HepG2 (cell line): Measurements from ENCODE around the gene CAPN11. TPM values are rescaled to one million over a fixed set of nuclear protein-coding genes. Genes with fewer than 3 reads are reported as not detected.

Source experiments
- ERF ChIP-seq: IDR thresholded peaks from 2 replicates; pipeline ENCODE4 v1.6.1; 2018; ENCODE audit warnings: missing biosample characterization, missing genetic modification reagents
- FOXO4 ChIP-seq: sonication (generic); formaldehyde crosslinking; conservative IDR thresholded peaks from 2 replicates; pipeline ENCODE4 v1.8.1; 2023; ENCODE audit warnings: missing genetic modification reagents
- FOXP1 ChIP-seq, 2 experiments: fragments of 450-650 bp in 1 of 2; IDR thresholded peaks; 2 replicates each; pipeline ENCODE4 v1.6.1; 2017 to 2018; ENCODE audit warnings: antibody characterized with exemption in 1 of 2
- GTF3A ChIP-seq: sonication (generic); formaldehyde crosslinking; conservative IDR thresholded peaks from 2 replicates; pipeline ENCODE4 v1.4.0; 2020; ENCODE audit warnings: mild to moderate bottlenecking, missing genetic modification reagents
- IRX3 ChIP-seq: sonication (generic); formaldehyde crosslinking; IDR thresholded peaks from 2 replicates; pipeline ENCODE4 v1.8.1; 2023; ENCODE audit warnings: mild to moderate bottlenecking, low read depth, missing genetic modification reagents, borderline replicate concordance
- PATZ1 ChIP-seq: sonication (generic); formaldehyde crosslinking; IDR thresholded peaks from 2 replicates; pipeline ENCODE4 v1.4.0; 2020; ENCODE audit warnings: missing genetic modification reagents
- SP2 ChIP-seq: sonication (generic); formaldehyde crosslinking; IDR thresholded peaks from 2 replicates; pipeline ENCODE4 v1.5.1; 2020; ENCODE audit warnings: mild to moderate bottlenecking, missing genetic modification reagents
- STAT5B ChIP-seq: sonication (generic); formaldehyde crosslinking; IDR thresholded peaks from 2 replicates; pipeline ENCODE4 v1.4.0; 2020; ENCODE audit warnings: missing genetic modification reagents
- TFDP2 ChIP-seq: sonication (generic); formaldehyde crosslinking; IDR thresholded peaks from 2 replicates; pipeline ENCODE4 v1.4.0; 2020; ENCODE audit warnings: missing genetic modification reagents
- THAP11 ChIP-seq: IDR thresholded peaks from 2 replicates; pipeline ENCODE4 v1.6.1; 2016; ENCODE audit warnings: missing biosample characterization, missing genetic modification reagents
- ZNF142 ChIP-seq: sonication (generic); formaldehyde crosslinking; IDR thresholded peaks from 2 replicates; pipeline ENCODE4 v1.4.0; 2020; ENCODE audit warnings: missing genetic modification reagents
- ZNF367 ChIP-seq: sonication (generic); formaldehyde crosslinking; IDR thresholded peaks from 2 replicates; pipeline ENCODE4 v1.4.0; 2020; ENCODE audit warnings: missing genetic modification reagents, borderline replicate concordance
- ZNF414 ChIP-seq: sonication (generic); formaldehyde crosslinking; IDR thresholded peaks from 2 replicates; pipeline ENCODE4 v1.5.0; 2020; ENCODE audit warnings: missing genetic modification reagents
- ZSCAN9 ChIP-seq: IDR thresholded peaks from 2 replicates; pipeline ENCODE4 v1.6.1; 2016; ENCODE audit warnings: borderline replicate concordance
- polyA plus RNA-seq, 8 experiments: library from polyadenylated mRNA; depleted of rRNA in 3 of 8; stranded (reverse) in 7 of 8; unstranded in 1 of 8; fragments of >200 nt; fragmentation: Illumina TruSeq in 4 of 8; extraction: Trizol in 4 of 8; gene quantifications; 2 replicates each; pipeline versions ENCODE4 v1.2.1 to v1.2.3, GENCODE V29; 2011 to 2016; ENCODE audit warnings: low read depth in 4 of 8, missing spikeins in 1 of 8, mixed read lengths in 1 of 8; ENCODE audit not compliant: insufficient read depth in 1 of 8
- total RNA-seq, 5 experiments: library from RNA; depleted of rRNA; stranded (reverse); fragments of >200 nt; fragmentation: Illumina TruSeq; extraction: Trizol; gene quantifications; 2 replicates each; pipeline ENCODE4 v1.2.3, GENCODE V29; 2016; ENCODE audit warnings: low read depth in 1 of 5
- TF ChIP-seq, protein P1 (sequence below): sonication (generic); formaldehyde crosslinking; IDR thresholded peaks from 2 replicates; pipeline ENCODE4 v1.5.1; 2020; ENCODE audit warnings: missing genetic modification reagents, mild to moderate bottlenecking, borderline replicate concordance

The CAPN11 gene
- total and polyA plus RNA-seq, 2 of the 13 experiments (the other 11 are each of a cell fraction or from before 2014, with no cell fraction given) = 0.07 to 0.11 TPM

- TF ChIP-seq TFDP2 (CRISPR knock-in tag) (no peak), FOXP1 (IDR thresholded peaks at IDR 0.05) (no peak), FOXP1 (CRISPR knock-in tag; IDR thresholded peaks at IDR 0.05) (no peak), ZNF367 (CRISPR knock-in tag) (no peak), GTF3A (no peak), ZNF142 (CRISPR knock-in tag) (no peak), STAT5B (CRISPR knock-in tag) (no peak), THAP11 (CRISPR knock-in tag) (peak; percentile 97), SP2 (CRISPR knock-in tag) (no peak), IRX3 (CRISPR knock-in tag) (no peak), PATZ1 (CRISPR knock-in tag) (peak; percentile 85), ZSCAN9 (CRISPR knock-in tag) (no peak), ERF (no peak), ZNF414 (CRISPR knock-in tag) (no peak), FOXO4 (no peak)
- TF ChIP-seq, protein P1, sequence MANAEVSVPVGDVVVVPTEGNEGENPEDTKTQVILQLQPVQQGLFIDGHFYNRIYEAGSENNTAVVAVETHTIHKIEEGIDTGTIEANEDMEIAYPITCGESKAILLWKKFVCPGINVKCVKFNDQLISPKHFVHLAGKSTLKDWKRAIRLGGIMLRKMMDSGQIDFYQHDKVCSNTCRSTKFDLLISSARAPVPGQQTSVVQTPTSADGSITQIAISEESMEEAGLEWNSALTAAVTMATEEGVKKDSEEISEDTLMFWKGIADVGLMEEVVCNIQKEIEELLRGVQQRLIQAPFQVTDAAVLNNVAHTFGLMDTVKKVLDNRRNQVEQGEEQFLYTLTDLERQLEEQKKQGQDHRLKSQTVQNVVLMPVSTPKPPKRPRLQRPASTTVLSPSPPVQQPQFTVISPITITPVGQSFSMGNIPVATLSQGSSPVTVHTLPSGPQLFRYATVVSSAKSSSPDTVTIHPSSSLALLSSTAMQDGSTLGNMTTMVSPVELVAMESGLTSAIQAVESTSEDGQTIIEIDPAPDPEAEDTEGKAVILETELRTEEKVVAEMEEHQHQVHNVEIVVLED (CRISPR knock-in tag) = peak; percentile 56; the same call in 1 of the 2 replicates
Observed at GRCh38 chr6:44133003-44133931, 25.4 kb upstream of the CAPN11 start (continued).
